NCI-H345 (cell line): ENCODE data around the gene CCIN.
A peak's percentile ranks its signal among the peaks of the same experiment; 100 is the strongest.
"Not testable (repeated sequence)": the region's sequence is repeated elsewhere in the genome, so short reads cannot be mapped to it uniquely, and the experiment has no call there.

Experiments used
- DNase-seq: peaks from one replicate; lab custom pipeline; 2025; lab: John Stamatoyannopoulos, UW

The CCIN gene

GRCh38 chr9:36169166-36169565 is at the start of gene CCIN:
Gene CCIN (plus strand): TSS chr9:36169388. CDS start chr9:36169503, 115 bp downstream.
- DNase-seq = no peak

- DNase-seq = no peak
These were observed 49.7 kb upstream of the CCIN start for GRCh38 chr9:36119476-36119875.

- DNase-seq = no peak
These were observed 48.5 kb upstream of the CCIN start for GRCh38 chr9:36120705-36121104.

GRCh38 chr9:36121971-36122370 is 47.2 kb upstream of the CCIN start:
- no peak for DNase-seq

GRCh38 chr9:36123515-36123914 is 45.7 kb upstream of the CCIN start:
- no peak for DNase-seq

- DNase-seq = no peak
These were observed 43.9 kb upstream of the CCIN start for GRCh38 chr9:36125062-36125855.

- DNase-seq = no peak
These were observed 43.0 kb upstream of the CCIN start for GRCh38 chr9:36126016-36126730.

- no peak for DNase-seq
These were observed 41.4 kb upstream of the CCIN start for GRCh38 chr9:36127652-36128244.

- DNase-seq = no peak
These were observed 40.8 kb upstream of the CCIN start for GRCh38 chr9:36128349-36128748.

GRCh38 chr9:36129139-36129538 is 40.0 kb upstream of the CCIN start:
- DNase-seq = no peak

GRCh38 chr9:36131666-36132065 is 37.5 kb upstream of the CCIN start:
- DNase-seq = not testable (repeated sequence)

GRCh38 chr9:36132086-36132485 is 37.1 kb upstream of the CCIN start:
- no peak for DNase-seq

GRCh38 chr9:36134761-36135505 is 34.3 kb upstream of the CCIN start:
- no peak for DNase-seq

- no peak for DNase-seq
These were observed 33.4 kb upstream of the CCIN start for GRCh38 chr9:36135741-36136271.

- DNase-seq = peak; percentile 38
These were observed 32.8 kb upstream of the CCIN start, which contains the start of gene GLIPR2 for GRCh38 chr9:36136272-36136893. Gene GLIPR2 (plus strand): TSS chr9:36136733. CDS start chr9:36136779, 46 bp downstream.

GRCh38 chr9:36136894-36137391 is 32.2 kb upstream of the CCIN start:
- DNase-seq = no peak

GRCh38 chr9:36137392-36138004 is 31.7 kb upstream of the CCIN start:
- no peak for DNase-seq

GRCh38 chr9:36138496-36138895 is 30.7 kb upstream of the CCIN start:
- no peak for DNase-seq

- DNase-seq = no peak
These were observed 30.3 kb upstream of the CCIN start for GRCh38 chr9:36138901-36139300.
